Measurements from ENCODE around the gene STPG2.

Gene STPG2

GRCh38 chr4:97778174-97778573 lies 365.1 kb downstream of the STPG2 start:
- Histone ChIP-seq H3K4me1 (ENCODE audit: control insufficient read depth in 1 of 2, insufficient read depth in 2 of 2, low read length in 2 of 2) (no peaks in the 10 kb centered on the region), H3K36me3 (ENCODE audit: control insufficient read depth in 1 of 2, insufficient read depth in 2 of 2, low read length in 2 of 2) (no peaks in the 10 kb centered on the region), H3K27ac (ENCODE audit: low read length) (no peak overlapping the region), H3K9me3 (ENCODE audit: control insufficient read depth in 1 of 2, low read length in 2 of 2) (no peaks in the 10 kb centered on the region), H3K27me3 (ENCODE audit: low read depth, low read length) (no peaks in the 10 kb centered on the region), H3K4me3 (ENCODE audit: low read depth in 1 of 2, low read length in 2 of 2) (no peak overlapping the region)

GRCh38 chr4:97774347-97774989 lies 368.8 kb downstream of the STPG2 start:
- Histone ChIP-seq H3K27me3 (ENCODE audit: low read depth, low read length) (no peaks in the 10 kb centered on the region), H3K4me3 (ENCODE audit: low read depth in 1 of 2, low read length in 2 of 2) (no peak overlapping the region), H3K36me3 (ENCODE audit: control insufficient read depth in 1 of 2, insufficient read depth in 2 of 2, low read length in 2 of 2) (no peaks in the 10 kb centered on the region), H3K9me3 (ENCODE audit: control insufficient read depth in 1 of 2, low read length in 2 of 2) (no peaks in the 10 kb centered on the region), H3K27ac (ENCODE audit: low read length) (no peak overlapping the region), H3K4me1 (ENCODE audit: control insufficient read depth in 1 of 2, insufficient read depth in 2 of 2, low read length in 2 of 2) (no peaks in the 10 kb centered on the region)

GRCh38 chr4:97770222-97770621 lies 373.1 kb downstream of the STPG2 start:
- Histone ChIP-seq H3K36me3 (ENCODE audit: control insufficient read depth in 1 of 2, insufficient read depth in 2 of 2, low read length in 2 of 2) (no peaks in the 10 kb centered on the region), H3K4me1 (ENCODE audit: control insufficient read depth in 1 of 2, insufficient read depth in 2 of 2, low read length in 2 of 2) (no peaks in the 10 kb centered on the region), H3K27me3 (ENCODE audit: low read depth, low read length) (no peaks in the 10 kb centered on the region), H3K27ac (ENCODE audit: low read length) (no peak overlapping the region), H3K9me3 (ENCODE audit: control insufficient read depth in 1 of 2, low read length in 2 of 2) (no peaks in the 10 kb centered on the region), H3K4me3 (ENCODE audit: low read depth in 1 of 2, low read length in 2 of 2) (no peak overlapping the region)

- Histone ChIP-seq H3K27ac (ENCODE audit: low read length) (no peak overlapping the region), H3K36me3 (ENCODE audit: control insufficient read depth in 1 of 2, insufficient read depth in 2 of 2, low read length in 2 of 2) (no peaks in the 10 kb centered on the region), H3K4me1 (ENCODE audit: control insufficient read depth in 1 of 2, insufficient read depth in 2 of 2, low read length in 2 of 2) (no peaks in the 10 kb centered on the region), H3K4me3 (ENCODE audit: low read depth in 1 of 2, low read length in 2 of 2) (no peak overlapping the region), H3K27me3 (ENCODE audit: low read depth, low read length) (no peaks in the 10 kb centered on the region), H3K9me3 (ENCODE audit: control insufficient read depth in 1 of 2, low read length in 2 of 2) (no peaks in the 10 kb centered on the region)
These were observed 381.2 kb downstream of the STPG2 start for GRCh38 chr4:97762115-97762512.

GRCh38 chr4:97761445-97762114 lies 381.7 kb downstream of the STPG2 start:
- Histone ChIP-seq H3K9me3 (ENCODE audit: control insufficient read depth in 1 of 2, low read length in 2 of 2) (no peaks in the 10 kb centered on the region), H3K27ac (ENCODE audit: low read length) (no peak overlapping the region), H3K4me1 (ENCODE audit: control insufficient read depth in 1 of 2, insufficient read depth in 2 of 2, low read length in 2 of 2) (no peaks in the 10 kb centered on the region), H3K27me3 (ENCODE audit: low read depth, low read length) (no peaks in the 10 kb centered on the region), H3K36me3 (ENCODE audit: control insufficient read depth in 1 of 2, insufficient read depth in 2 of 2, low read length in 2 of 2) (no peaks in the 10 kb centered on the region), H3K4me3 (ENCODE audit: low read depth in 1 of 2, low read length in 2 of 2) (no peak overlapping the region)

- H3K27ac ChIP-seq (ENCODE audit: low read length): no peak overlapping the region
- no peaks in the 10 kb centered on the region for H3K9me3 ChIP-seq (ENCODE audit: control insufficient read depth in 1 of 2, low read length in 2 of 2)
- no peaks in the 10 kb centered on the region for H3K36me3 ChIP-seq (ENCODE audit: control insufficient read depth in 1 of 2, insufficient read depth in 2 of 2, low read length in 2 of 2)
- no peaks in the 10 kb centered on the region for H3K27me3 ChIP-seq (ENCODE audit: low read depth, low read length)
- H3K4me1 ChIP-seq (ENCODE audit: control insufficient read depth in 1 of 2, insufficient read depth in 2 of 2, low read length in 2 of 2): no peaks in the 10 kb centered on the region
- no peak overlapping the region for H3K4me3 ChIP-seq (ENCODE audit: low read depth in 1 of 2, low read length in 2 of 2)
These were observed 383.5 kb downstream of the STPG2 start for GRCh38 chr4:97759785-97760184.

GRCh38 chr4:97752599-97752998 lies 390.7 kb downstream of the STPG2 start:
- H3K4me3 ChIP-seq (ENCODE audit: low read depth in 1 of 2, low read length in 2 of 2): no peak overlapping the region
- no peaks in the 10 kb centered on the region for H3K9me3 ChIP-seq (ENCODE audit: control insufficient read depth in 1 of 2, low read length in 2 of 2)
- no peak overlapping the region for H3K27ac ChIP-seq (ENCODE audit: low read length)
- no peaks in the 10 kb centered on the region for H3K27me3 ChIP-seq (ENCODE audit: low read depth, low read length)
- no peaks in the 10 kb centered on the region for H3K4me1 ChIP-seq (ENCODE audit: control insufficient read depth in 1 of 2, insufficient read depth in 2 of 2, low read length in 2 of 2)
- no peaks in the 10 kb centered on the region for H3K36me3 ChIP-seq (ENCODE audit: control insufficient read depth in 1 of 2, insufficient read depth in 2 of 2, low read length in 2 of 2)

GRCh38 chr4:97747945-97748344 lies 395.3 kb downstream of the STPG2 start:
- Histone ChIP-seq H3K4me1 (ENCODE audit: control insufficient read depth in 1 of 2, insufficient read depth in 2 of 2, low read length in 2 of 2) (no peaks in the 10 kb centered on the region), H3K4me3 (ENCODE audit: low read depth in 1 of 2, low read length in 2 of 2) (no peak overlapping the region), H3K36me3 (ENCODE audit: control insufficient read depth in 1 of 2, insufficient read depth in 2 of 2, low read length in 2 of 2) (no peaks in the 10 kb centered on the region), H3K27me3 (ENCODE audit: low read depth, low read length) (no peaks in the 10 kb centered on the region), H3K9me3 (ENCODE audit: control insufficient read depth in 1 of 2, low read length in 2 of 2) (no peaks in the 10 kb centered on the region), H3K27ac (ENCODE audit: low read length) (no peak overlapping the region)

GRCh38 chr4:97720869-97721432 lies 422.3 kb downstream of the STPG2 start:
- H3K4me3 ChIP-seq (ENCODE audit: low read depth in 1 of 2, low read length in 2 of 2): no peak overlapping the region
- H3K27ac ChIP-seq (ENCODE audit: low read length): no peak overlapping the region
- no peaks in the 10 kb centered on the region for H3K27me3 ChIP-seq (ENCODE audit: low read depth, low read length)
- H3K36me3 ChIP-seq (ENCODE audit: control insufficient read depth in 1 of 2, insufficient read depth in 2 of 2, low read length in 2 of 2): no peaks in the 10 kb centered on the region
- H3K9me3 ChIP-seq (ENCODE audit: control insufficient read depth in 1 of 2, low read length in 2 of 2): no peaks in the 10 kb centered on the region
- no peaks in the 10 kb centered on the region for H3K4me1 ChIP-seq (ENCODE audit: control insufficient read depth in 1 of 2, insufficient read depth in 2 of 2, low read length in 2 of 2)

- no peaks in the 10 kb centered on the region for H3K27me3 ChIP-seq (ENCODE audit: low read depth, low read length)
- no peaks in the 10 kb centered on the region for H3K4me1 ChIP-seq (ENCODE audit: control insufficient read depth in 1 of 2, insufficient read depth in 2 of 2, low read length in 2 of 2)
- peaks cover 0 to 12% of the 10 kb centered on the region in 2 donors for H3K9me3 ChIP-seq (ENCODE audit: control insufficient read depth in 1 of 2, low read length in 2 of 2)
- no peak overlapping the region for H3K27ac ChIP-seq (ENCODE audit: low read length)
- H3K36me3 ChIP-seq (ENCODE audit: control insufficient read depth in 1 of 2, insufficient read depth in 2 of 2, low read length in 2 of 2): no peaks in the 10 kb centered on the region
- no peak overlapping the region for H3K4me3 ChIP-seq (ENCODE audit: low read depth in 1 of 2, low read length in 2 of 2)
These were observed 452.1 kb downstream of the STPG2 start for GRCh38 chr4:97691111-97691605.

- no peak overlapping the region for H3K27ac ChIP-seq (ENCODE audit: low read length)
These were observed 472.5 kb downstream of the STPG2 start for GRCh38 chr4:97670703-97671269.

More at GRCh38 chr4:97670703-97671269, 472.5 kb downstream of the STPG2 start:
- Histone ChIP-seq H3K4me3 (ENCODE audit: low read depth in 1 of 2, low read length in 2 of 2) (no peak overlapping the region), H3K27me3 (ENCODE audit: low read depth, low read length) (no peaks in the 10 kb centered on the region), H3K4me1 (ENCODE audit: control insufficient read depth in 1 of 2, insufficient read depth in 2 of 2, low read length in 2 of 2) (no peaks in the 10 kb centered on the region), H3K36me3 (ENCODE audit: control insufficient read depth in 1 of 2, insufficient read depth in 2 of 2, low read length in 2 of 2) (no peaks in the 10 kb centered on the region), H3K9me3 (ENCODE audit: control insufficient read depth in 1 of 2, low read length in 2 of 2) (no peaks in the 10 kb centered on the region)
